SK-N-SH (cell line): ENCODE data around the gene SIRPA. TPM values are rescaled to one million over a fixed set of nuclear protein-coding genes. Genes with fewer than 3 reads are reported as not detected.

Experiments
- CTCF ChIA-PET: fragments of 300-600, 350-600 bp; formaldehyde crosslinking; extraction: SDS; loops from one replicate; lab custom pipeline; 2021; lab: Yijun Ruan, JAX
- POLR2A ChIA-PET: fragments of 350-600 bp; sonication (Branson Sonifier 250); formaldehyde crosslinking; extraction: SDS; loops from one replicate; lab custom pipeline; 2020; ENCODE audit warnings: antibody characterized with exemption, inconsistent platforms; lab: Yijun Ruan, JAX
- DNase-seq: peaks from one replicate; pipeline ENCODE4 v3.0.0; 2012
- H2AFZ ChIP-seq: fragments of 200-600 bp; sonication (generic); 2 replicates; pipeline ENCODE4 v1.8.1; 2016; ENCODE audit warnings: antibody characterized with exemption, mild to moderate bottlenecking, low read depth
- H3F3A ChIP-seq: fragments of 200-600 bp; sonication (generic); replicated peaks from 2 replicates; pipeline ENCODE3; 2016; ENCODE audit warnings: antibody characterized with exemption, mild to moderate bottlenecking; ENCODE audit not compliant: insufficient read depth
- H3K27ac ChIP-seq, 2 experiments: fragments of 200-500 bp in 1 of 2; fragments of 200-600 bp in 1 of 2; sonication (Bioruptor generic) in 1 of 2; sonication (generic), shearing (Covaris generic) in 1 of 2; 2 replicates each; pipeline versions ENCODE4 v1.5.1 to v1.6.1; 2014 to 2016; ENCODE audit warnings: low read depth in 2 of 2, inconsistent platforms in 1 of 2, low read length in 1 of 2, mild to moderate bottlenecking in 1 of 2, mixed read lengths in 1 of 2
- H3K27me3 ChIP-seq: fragments of 200-600 bp; sonication (generic), shearing (Covaris generic); 2 replicates; pipeline ENCODE4 v1.6.1; 2016; ENCODE audit warnings: mixed run types; ENCODE audit not compliant: insufficient read depth
- H3K36me3 ChIP-seq, 2 experiments: fragments of 200-500 bp in 1 of 2; fragments of 200-600 bp in 1 of 2; sonication (Bioruptor generic) in 1 of 2; sonication (generic) in 1 of 2; replicated peaks in 1 of 2; 2 replicates each; pipeline versions ENCODE3 to v1.5.1; 2014 to 2016; ENCODE audit warnings: low read length in 1 of 2, mild to moderate bottlenecking in 1 of 2; ENCODE audit not compliant: insufficient read depth in 2 of 2, control insufficient read depth in 1 of 2
- H3K4me1 ChIP-seq, 2 experiments: fragments of 200-500 bp in 1 of 2; fragments of 200-600 bp in 1 of 2; sonication (Bioruptor generic) in 1 of 2; sonication (generic), shearing (Covaris generic) in 1 of 2; 2 replicates each; pipeline versions ENCODE4 v1.5.1 to v1.6.1; 2014 to 2016; ENCODE audit warnings: low read depth in 1 of 2, low read length in 1 of 2, mixed run types in 1 of 2; ENCODE audit not compliant: insufficient read depth in 2 of 2, control insufficient read depth in 1 of 2
- H3K4me2 ChIP-seq: fragments of 200-600 bp; sonication (generic), shearing (Covaris generic); 2 replicates; pipeline ENCODE4 v1.6.1; 2017; ENCODE audit warnings: mixed run types
- H3K4me3 ChIP-seq, 2 experiments: fragments of 200-500 bp in 1 of 2; fragments of 200-600 bp in 1 of 2; sonication (Bioruptor generic) in 1 of 2; sonication (generic), shearing (Covaris generic) in 1 of 2; 2 replicates each; pipeline versions ENCODE4 v1.5.1 to v1.8.1; 2014 to 2016; ENCODE audit warnings: low read depth in 2 of 2, inconsistent platforms in 1 of 2, low read length in 1 of 2, mild to moderate bottlenecking in 1 of 2, mixed read lengths in 1 of 2, moderate library complexity in 1 of 2
- H3K79me2 ChIP-seq: fragments of 200-600 bp; sonication (generic); 2 replicates; pipeline ENCODE4 v1.8.1; 2017; ENCODE audit warnings: mild to moderate bottlenecking; ENCODE audit not compliant: insufficient read depth
- H3K9ac ChIP-seq: fragments of 200-600 bp; sonication (generic); 2 replicates; pipeline ENCODE4 v1.6.1; 2017; ENCODE audit warnings: mixed run types
- H3K9me2 ChIP-seq: fragments of 200-600 bp; sonication (generic); 2 replicates; pipeline ENCODE4 v1.6.1; 2017; ENCODE audit warnings: mixed run types
- H3K9me3 ChIP-seq: fragments of 200-600 bp; sonication (generic); 2 replicates; pipeline ENCODE4 v1.6.1; 2017; ENCODE audit warnings: mixed run types, mild to moderate bottlenecking, moderate library complexity
- H4K20me1 ChIP-seq: fragments of 200-600 bp; sonication (generic); 2 replicates; pipeline ENCODE4 v1.6.1; 2017; ENCODE audit warnings: mild to moderate bottlenecking, mixed run types; ENCODE audit not compliant: insufficient read depth
- CHD2 ChIP-seq: fragments of 150-350 bp; IDR thresholded peaks from 2 replicates; pipeline ENCODE4 v1.6.1; 2018; ENCODE audit warnings: low read length; ENCODE audit not compliant: partially characterized antibody
- ELF1 ChIP-seq: IDR thresholded peaks from 2 replicates; pipeline ENCODE4 v1.4.0; 2012
- EP300 ChIP-seq, 2 experiments: IDR thresholded peaks; 2 replicates each; pipeline versions ENCODE4 v1.4.0 to v1.6.1; 2012; ENCODE audit warnings: borderline replicate concordance in 1 of 2, low read depth in 1 of 2, low read length in 1 of 2
- FOSL2 ChIP-seq: IDR thresholded peaks from 2 replicates; pipeline ENCODE4 v1.4.0; 2012; ENCODE audit warnings: low read depth, mild to moderate bottlenecking, moderate library complexity, borderline replicate concordance
- FOXJ3 ChIP-seq: sonication (generic); formaldehyde crosslinking; IDR thresholded peaks from 2 replicates; pipeline ENCODE4 v1.5.1; 2020; ENCODE audit warnings: mild to moderate bottlenecking, missing genetic modification reagents
- GATA2 ChIP-seq: sonication (generic); formaldehyde crosslinking; IDR thresholded peaks from 2 replicates; pipeline ENCODE4 v1.5.0; 2020; ENCODE audit warnings: mild to moderate bottlenecking, missing genetic modification reagents
- IRF3 ChIP-seq: fragments of 150-350 bp; IDR thresholded peaks from 2 replicates; pipeline ENCODE4 v1.6.1; 2016; ENCODE audit warnings: mild to moderate bottlenecking, low read depth, low read length
- MAX ChIP-seq: IDR thresholded peaks from 2 replicates; pipeline ENCODE4 v1.4.0; 2012; ENCODE audit warnings: low read depth
- NFIC ChIP-seq: IDR thresholded peaks from 2 replicates; pipeline ENCODE4 v1.4.0; 2012; ENCODE audit warnings: borderline replicate concordance
- RCOR1 ChIP-seq: fragments of 150-350 bp; IDR thresholded peaks from 2 replicates; pipeline ENCODE4 v1.6.1; 2017; ENCODE audit warnings: antibody characterized with exemption, low read length
- REST ChIP-seq: IDR thresholded peaks from 2 replicates; pipeline ENCODE4 v1.6.1; 2012; ENCODE audit warnings: mild to moderate bottlenecking, low read depth, low read length, moderate library complexity
- SIN3A ChIP-seq: IDR thresholded peaks from 2 replicates; pipeline ENCODE4 v1.6.1; 2012; ENCODE audit warnings: low read depth, mild to moderate bottlenecking, low read length, moderate library complexity, borderline replicate concordance
- SMC3 ChIP-seq: IDR thresholded peaks from 2 replicates; pipeline ENCODE4 v1.6.1; 2012; ENCODE audit warnings: low read depth, low read length, improper control_type of control experiment
- TAF1 ChIP-seq: IDR thresholded peaks from 2 replicates; pipeline ENCODE4 v1.6.1; 2012; ENCODE audit warnings: low read depth, mild to moderate bottlenecking, low read length, moderate library complexity, borderline replicate concordance
- TEAD4 ChIP-seq: IDR thresholded peaks from 2 replicates; pipeline ENCODE4 v1.4.0; 2012; ENCODE audit warnings: mild to moderate bottlenecking, borderline replicate concordance; ENCODE audit not compliant: insufficient read depth
- WGBS: methylation state at CpG from one replicate; pipeline ENCODE4 v1.1.6; 2017; ENCODE audit warnings: low lambda C conversion rate; 5-methylcytosine and 5-hydroxymethylcytosine counted together
- polyA plus RNA-seq, 3 experiments: library from polyadenylated mRNA; depleted of rRNA; stranded (reverse); fragments of >200 nt; gene quantifications; 2 replicates each; pipeline ENCODE4 v1.2.3, GENCODE V29; 2012

The SIRPA gene
- polyA plus RNA-seq, 1 of the 3 experiments (the other 2 are of a cell fraction) = 9.1 TPM

GRCh38 chr20:1931830-1932229, 36.6 kb downstream of the SIRPA start:
- no peaks in the 10 kb centered on the region for H3K9me3 ChIP-seq
- no peak overlapping the region for H2AFZ ChIP-seq
- POLR2A ChIA-PET = no interaction called here
- H4K20me1 ChIP-seq = no peaks in the 10 kb centered on the region; the same call in 1 of the 2 replicates
- H3K9ac ChIP-seq = no peak overlapping the region
- H3K36me3 ChIP-seq = no peaks in the 10 kb centered on the region
- no peaks in the 10 kb centered on the region for H3K79me2 ChIP-seq
- no peak overlapping the region for H3K4me2 ChIP-seq
- no peak overlapping the region for H3K27ac ChIP-seq
- H3K27me3 ChIP-seq = no peaks in the 10 kb centered on the region
- 89% methylated on average over 5 of the region's 5 CpGs for WGBS
- TF ChIP-seq TEAD4 (no peak), SIN3A (no peak)
- TF ChIP-seq, all 33 proteins: peak for 0
- CTCF ChIA-PET = interaction anchor here (1.4 to 3.2 kb wide), 2 partner anchors 33 to 129 kb away, joined by 4 to 10 read pairs; no protein-coding TSS in a partner anchor
- DNase-seq = no peak
- no peak overlapping the region for H3K4me3 ChIP-seq
- no peaks in the 10 kb centered on the region for H3K9me2 ChIP-seq
- peaks cover 5% of the 10 kb centered on the region for H3F3A ChIP-seq
- H3K4me1 ChIP-seq = peaks cover 13 to 58% of the 10 kb centered on the region in 2 experiments; a peak in 3 of 4 replicates

GRCh38 chr20:1932971-1933370, 37.8 kb downstream of the SIRPA start:
- 20% methylated on average over 2 of the region's 2 CpGs for WGBS
- Histone ChIP-seq H3K27me3 (no peaks in the 10 kb centered on the region), H3K36me3 (no peaks in the 10 kb centered on the region), H4K20me1 (no peaks in the 10 kb centered on the region; the same call in 1 of the 2 replicates), H2AFZ (no peak overlapping the region), H3K4me3 (no peak overlapping the region), H3K79me2 (no peaks in the 10 kb centered on the region), H3K27ac (peak overlapping the region in 1 of 2 experiments; percentile 68; a peak in 2 of 4 replicates), H3F3A (peaks cover 5% of the 10 kb centered on the region), H3K9me3 (no peaks in the 10 kb centered on the region), H3K9ac (no peak overlapping the region), H3K9me2 (no peaks in the 10 kb centered on the region), H3K4me1 (peaks cover 13 to 61% of the 10 kb centered on the region in 2 experiments; a peak in 3 of 4 replicates), H3K4me2 (no peak overlapping the region)
- DNase-seq = peak; percentile 64
- CTCF ChIA-PET = interaction anchor here (1.4 to 3.2 kb wide), 2 partner anchors 34 to 130 kb away, joined by 4 to 10 read pairs; no protein-coding TSS in a partner anchor
- POLR2A ChIA-PET = no interaction called here
- TF ChIP-seq ELF1 = no peak
- TF ChIP-seq FOSL2 = no peak
- no peak for TF ChIP-seq NFIC
- TF ChIP-seq RCOR1 = peak; percentile 69

GRCh38 chr20:1933465-1933870, 38.3 kb downstream of the SIRPA start:
- Histone ChIP-seq H3K9me3 (no peaks in the 10 kb centered on the region), H3K9me2 (no peaks in the 10 kb centered on the region), H4K20me1 (no peaks in the 10 kb centered on the region; the same call in 1 of the 2 replicates), H3K9ac (no peak overlapping the region), H3K27ac (peak overlapping the region in 1 of 2 experiments; percentile 68; a peak in 2 of 4 replicates), H3K36me3 (peaks cover 0 to 2% of the 10 kb centered on the region in 2 experiments), H3K4me1 (peaks cover 13 to 61% of the 10 kb centered on the region in 2 experiments; a peak in 3 of 4 replicates), H3K4me3 (no peak overlapping the region), H3K79me2 (no peaks in the 10 kb centered on the region), H3K4me2 (no peak overlapping the region), H2AFZ (no peak overlapping the region), H3F3A (peaks cover 5% of the 10 kb centered on the region), H3K27me3 (no peaks in the 10 kb centered on the region)
- WGBS = 15% methylated on average over 4 of the region's 9 CpGs
- POLR2A ChIA-PET = interaction anchor here (1.0 kb wide), 1 partner anchor 22 kb away, joined by 3 read pairs; no protein-coding TSS in a partner anchor
- CTCF ChIA-PET = interaction anchor here (3.2 kb wide), 1 partner anchor 34 kb away, joined by 10 read pairs; no protein-coding TSS in a partner anchor
- peak; percentile 76 for DNase-seq
- TF ChIP-seq IRF3 (no peak), REST (no peak), MAX (no peak), CHD2 (no peak), EP300 (IDR thresholded peaks at IDR 0.05; ENCODE audit: borderline replicate concordance in 1 of 2, low read depth in 1 of 2, low read length in 1 of 2) (peak in 1 of 2 experiments; percentile 83; a peak in 2 of 4 replicates), FOXJ3 (CRISPR knock-in tag) (peak; percentile 73), GATA2 (CRISPR knock-in tag) (peak; percentile 30; the same call in 1 of the 2 replicates), NFIC (peak; percentile 87), TAF1 (no peak), SMC3 (no peak)
